ENCODE results near the gene ITGA11. TPM values are rescaled to one million over a fixed set of nuclear protein-coding genes. Genes with fewer than 3 reads are reported as not detected.
A peak's percentile ranks its signal among the peaks of the same experiment; 100 is the strongest.

The ITGA11 gene
- total RNA-seq, 1 experiment from 2014 or later: not detected

DNA sequence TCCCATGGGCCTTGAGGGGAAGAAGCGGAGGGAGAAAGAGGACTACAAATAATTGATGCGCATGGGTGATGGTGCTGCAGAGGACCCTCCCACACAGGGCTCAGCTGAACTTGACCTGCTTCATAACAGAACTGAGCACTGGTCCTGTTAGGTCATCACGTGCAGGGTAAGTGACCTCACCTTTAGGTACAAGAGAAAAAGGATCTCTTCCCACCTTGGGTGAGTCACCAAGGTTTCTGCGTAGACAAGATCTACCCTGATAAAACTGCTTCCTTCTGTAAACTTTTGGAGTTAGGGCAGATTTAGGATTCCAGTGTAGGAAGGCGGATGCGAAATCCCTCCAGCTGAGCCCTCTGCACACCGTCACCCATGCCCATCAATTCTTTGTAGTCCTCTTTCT, 87.4 kb downstream of the ITGA11 start:
- Histone ChIP-seq H3F3A (ENCODE audit: low read length, unreplicated experiment) (no peaks in the 10 kb centered on the region), H3K79me2 (ENCODE audit: low read length) (no peaks in the 10 kb centered on the region), H4K20me1 (ENCODE audit: low read length) (no peaks in the 10 kb centered on the region), H3K4me1 (ENCODE audit: insufficient read depth, low read length) (no peaks in the 10 kb centered on the region), H3K9me2 (replicated peaks; ENCODE audit: low read length) (no peaks in the 10 kb centered on the region), H3K4me2 (ENCODE audit: low read length) (no peak overlapping the region), H2AFZ (ENCODE audit: low read length) (no peak overlapping the region), H3K9ac (ENCODE audit: low read length) (no peak overlapping the region), H3K36me3 (ENCODE audit: low read depth, low read length) (no peaks in the 10 kb centered on the region), H3K27me3 (ENCODE audit: low read length) (no peaks in the 10 kb centered on the region), H3K4me3 (ENCODE audit: low read length) (no peak overlapping the region), H3K27ac (ENCODE audit: low read length) (no peak overlapping the region), H3K9me3 (ENCODE audit: low read length) (no peaks in the 10 kb centered on the region)
- intact Hi-C loops (cut with micrococcal nuclease): no loop called here
- ChIA-PET CTCF (no interaction called here), POLR2A (ENCODE audit: unreplicated experiment) (no interaction called here)
- no TSS peak for BruUV-seq (replicated peaks)
- DNase-seq (peak; percentile 47), ATAC-seq (no peak)
- TF ChIP-seq EZH2 (IDR thresholded peaks at IDR 0.05; ENCODE audit: low read length, unreplicated experiment) (no peak), EZH2phosphoT487 (IDR thresholded peaks at IDR 0.05; ENCODE audit: borderline replicate concordance, low read length) (no peak)
- TF ChIP-seq, protein P1, sequence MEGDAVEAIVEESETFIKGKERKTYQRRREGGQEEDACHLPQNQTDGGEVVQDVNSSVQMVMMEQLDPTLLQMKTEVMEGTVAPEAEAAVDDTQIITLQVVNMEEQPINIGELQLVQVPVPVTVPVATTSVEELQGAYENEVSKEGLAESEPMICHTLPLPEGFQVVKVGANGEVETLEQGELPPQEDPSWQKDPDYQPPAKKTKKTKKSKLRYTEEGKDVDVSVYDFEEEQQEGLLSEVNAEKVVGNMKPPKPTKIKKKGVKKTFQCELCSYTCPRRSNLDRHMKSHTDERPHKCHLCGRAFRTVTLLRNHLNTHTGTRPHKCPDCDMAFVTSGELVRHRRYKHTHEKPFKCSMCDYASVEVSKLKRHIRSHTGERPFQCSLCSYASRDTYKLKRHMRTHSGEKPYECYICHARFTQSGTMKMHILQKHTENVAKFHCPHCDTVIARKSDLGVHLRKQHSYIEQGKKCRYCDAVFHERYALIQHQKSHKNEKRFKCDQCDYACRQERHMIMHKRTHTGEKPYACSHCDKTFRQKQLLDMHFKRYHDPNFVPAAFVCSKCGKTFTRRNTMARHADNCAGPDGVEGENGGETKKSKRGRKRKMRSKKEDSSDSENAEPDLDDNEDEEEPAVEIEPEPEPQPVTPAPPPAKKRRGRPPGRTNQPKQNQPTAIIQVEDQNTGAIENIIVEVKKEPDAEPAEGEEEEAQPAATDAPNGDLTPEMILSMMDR (conservative IDR thresholded peaks at IDR 0.05; ENCODE audit: low read depth, low read length): no peak

DNA sequence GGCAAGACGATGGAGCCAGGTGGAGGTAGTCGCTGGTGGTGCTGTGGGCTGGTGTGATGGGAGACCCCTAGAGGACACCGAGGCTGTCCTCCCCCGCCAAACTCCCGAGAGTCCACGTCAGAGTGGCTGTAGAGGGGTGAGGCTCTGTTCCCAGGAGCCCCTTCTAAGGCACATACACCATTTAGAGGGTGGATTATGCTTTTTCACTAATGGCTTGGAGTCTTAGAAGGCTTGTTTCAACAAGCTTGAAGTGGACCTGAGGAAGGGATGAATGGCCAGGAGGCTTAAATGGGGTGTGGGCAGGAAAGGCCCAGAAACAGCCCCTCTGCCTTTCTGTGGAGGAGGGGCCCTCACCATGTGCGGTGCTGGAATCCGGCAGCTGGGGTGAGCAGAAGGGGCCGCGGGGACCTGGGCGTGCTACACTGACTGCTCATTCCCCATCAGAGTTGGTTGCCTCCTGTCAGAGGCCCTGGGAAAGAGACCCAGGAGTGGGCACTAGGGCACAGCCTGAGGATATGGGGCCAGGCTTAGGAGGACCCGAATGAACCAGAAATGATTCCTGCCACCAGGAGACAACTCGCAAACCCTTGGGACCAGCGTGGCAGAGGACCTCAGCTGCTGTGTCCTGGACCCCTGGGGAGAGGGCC, 88.3 kb downstream of the ITGA11 start:
- TF ChIP-seq EZH2phosphoT487 (IDR thresholded peaks at IDR 0.05; ENCODE audit: borderline replicate concordance, low read length): no peak
- TF ChIP-seq, protein P1 (conservative IDR thresholded peaks at IDR 0.05; ENCODE audit: low read depth, low read length): no peak
- no peak for TF ChIP-seq EZH2 (IDR thresholded peaks at IDR 0.05; ENCODE audit: low read length, unreplicated experiment)
- Histone ChIP-seq H3K36me3 (ENCODE audit: low read depth, low read length) (no peaks in the 10 kb centered on the region), H4K20me1 (ENCODE audit: low read length) (no peaks in the 10 kb centered on the region), H3K4me2 (ENCODE audit: low read length) (no peak overlapping the region), H3K9ac (ENCODE audit: low read length) (no peak overlapping the region), H3K4me1 (ENCODE audit: insufficient read depth, low read length) (no peaks in the 10 kb centered on the region), H3K79me2 (ENCODE audit: low read length) (no peaks in the 10 kb centered on the region), H3F3A (ENCODE audit: low read length, unreplicated experiment) (no peaks in the 10 kb centered on the region), H3K27ac (ENCODE audit: low read length) (no peak overlapping the region), H3K27me3 (ENCODE audit: low read length) (no peaks in the 10 kb centered on the region), H3K4me3 (ENCODE audit: low read length) (no peak overlapping the region), H2AFZ (ENCODE audit: low read length) (no peak overlapping the region), H3K9me3 (ENCODE audit: low read length) (no peaks in the 10 kb centered on the region), H3K9me2 (replicated peaks; ENCODE audit: low read length) (no peaks in the 10 kb centered on the region)
- ChIA-PET POLR2A (ENCODE audit: unreplicated experiment) (no interaction called here), CTCF (no interaction called here)
- DNase-seq (no peak), ATAC-seq (no peak)
- intact Hi-C loops (cut with micrococcal nuclease): no loop called here
- no TSS peak for BruUV-seq (replicated peaks)

All from PC-3 (cell line).